Measurements from ENCODE around the gene NFE2L2.
"Not testable (repeated sequence)": the region's sequence is repeated elsewhere in the genome, so short reads cannot be mapped to it uniquely, and the experiment has no call there.

The NFE2L2 gene

GRCh38 chr2:177190941-177191340 lies 73.6 kb downstream of the NFE2L2 start:
- no peak for DNase-seq (ENCODE audit: low spot score)

GRCh38 chr2:177188482-177189469 lies 75.8 kb downstream of the NFE2L2 start:
- DNase-seq (ENCODE audit: low spot score), result no peak

GRCh38 chr2:177187631-177188312 lies 76.8 kb downstream of the NFE2L2 start:
- DNase-seq (ENCODE audit: low spot score), result no peak

- DNase-seq (ENCODE audit: low spot score), result not testable (repeated sequence)
Measured at GRCh38 chr2:177186038-177186437, 78.5 kb downstream of the NFE2L2 start.

- no peak for DNase-seq (ENCODE audit: low spot score)
Measured at GRCh38 chr2:177184606-177185005, 79.9 kb downstream of the NFE2L2 start.

- no peak for DNase-seq (ENCODE audit: low spot score)
Measured at GRCh38 chr2:177183860-177184259, 80.7 kb downstream of the NFE2L2 start.

All from CD4-positive, alpha-beta T cell treated with Interleukin-15 for 4 hours (primary cell).